ENCODE measurements around the gene FGD6. TPM values are rescaled to one million over a fixed set of nuclear protein-coding genes. Genes with fewer than 3 reads are reported as not detected.
A peak's percentile ranks its signal among the peaks of the same experiment; 100 is the strongest.
"Not testable (repeated sequence)": the region's sequence is repeated elsewhere in the genome, so short reads cannot be mapped to it uniquely, and the experiment has no call there.

FGD6 gene
- total RNA-seq, 6 donors from 2014 or later, result 14.7 to 36.1 (median 20.2) TPM

DNA sequence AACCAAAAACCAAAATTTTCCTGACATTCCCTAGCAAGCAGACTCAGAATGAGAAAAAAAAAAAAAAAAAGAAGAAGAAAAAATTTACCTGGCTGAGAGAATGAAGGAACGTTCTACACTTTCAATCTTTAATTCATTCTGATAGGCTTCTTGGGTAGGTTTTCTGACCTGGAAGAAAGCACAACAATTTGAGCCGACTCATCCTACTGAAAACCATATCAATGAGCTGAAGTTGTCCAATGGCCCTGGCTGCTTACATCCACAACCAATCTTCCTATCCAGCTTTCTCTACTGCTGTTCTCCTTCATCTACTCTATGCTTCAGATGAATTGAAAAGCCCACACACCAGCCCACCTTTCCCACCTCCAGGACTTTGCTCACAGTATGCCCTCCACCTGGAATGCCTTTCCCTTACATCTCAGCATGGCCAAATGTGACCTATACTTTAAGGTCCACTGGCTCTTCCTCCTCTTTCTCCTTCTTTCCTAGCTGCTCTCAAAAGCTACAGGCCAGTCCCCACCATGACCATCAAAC, 112.3 kb downstream of the FGD6 start:
- Histone ChIP-seq H3K27ac (no peak overlapping the region), H3K4me1 (no peaks in the 10 kb centered on the region), H3K36me3 (peaks cover 2 to 68% (median 18%) of the 10 kb centered on the region in 4 donors), H3K9me3 (no peaks in the 10 kb centered on the region), H3K4me3 (no peak overlapping the region), H3K27me3 (no peaks in the 10 kb centered on the region)
- 94 to 96% methylated on average over 2 of the region's 2 CpGs for WGBS, 2 donors
- TF ChIP-seq, protein P1, sequence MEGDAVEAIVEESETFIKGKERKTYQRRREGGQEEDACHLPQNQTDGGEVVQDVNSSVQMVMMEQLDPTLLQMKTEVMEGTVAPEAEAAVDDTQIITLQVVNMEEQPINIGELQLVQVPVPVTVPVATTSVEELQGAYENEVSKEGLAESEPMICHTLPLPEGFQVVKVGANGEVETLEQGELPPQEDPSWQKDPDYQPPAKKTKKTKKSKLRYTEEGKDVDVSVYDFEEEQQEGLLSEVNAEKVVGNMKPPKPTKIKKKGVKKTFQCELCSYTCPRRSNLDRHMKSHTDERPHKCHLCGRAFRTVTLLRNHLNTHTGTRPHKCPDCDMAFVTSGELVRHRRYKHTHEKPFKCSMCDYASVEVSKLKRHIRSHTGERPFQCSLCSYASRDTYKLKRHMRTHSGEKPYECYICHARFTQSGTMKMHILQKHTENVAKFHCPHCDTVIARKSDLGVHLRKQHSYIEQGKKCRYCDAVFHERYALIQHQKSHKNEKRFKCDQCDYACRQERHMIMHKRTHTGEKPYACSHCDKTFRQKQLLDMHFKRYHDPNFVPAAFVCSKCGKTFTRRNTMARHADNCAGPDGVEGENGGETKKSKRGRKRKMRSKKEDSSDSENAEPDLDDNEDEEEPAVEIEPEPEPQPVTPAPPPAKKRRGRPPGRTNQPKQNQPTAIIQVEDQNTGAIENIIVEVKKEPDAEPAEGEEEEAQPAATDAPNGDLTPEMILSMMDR (IDR thresholded peaks at IDR 0.05), result no peak
- TF ChIP-seq POLR2A (IDR thresholded peaks at IDR 0.05) (no peak), POLR2AphosphoS5 (IDR thresholded peaks at IDR 0.05) (no peak)
- no peak for ATAC-seq (ENCODE audit: low FRiP score in 2 of 2)
- no peak for DNase-seq

DNA sequence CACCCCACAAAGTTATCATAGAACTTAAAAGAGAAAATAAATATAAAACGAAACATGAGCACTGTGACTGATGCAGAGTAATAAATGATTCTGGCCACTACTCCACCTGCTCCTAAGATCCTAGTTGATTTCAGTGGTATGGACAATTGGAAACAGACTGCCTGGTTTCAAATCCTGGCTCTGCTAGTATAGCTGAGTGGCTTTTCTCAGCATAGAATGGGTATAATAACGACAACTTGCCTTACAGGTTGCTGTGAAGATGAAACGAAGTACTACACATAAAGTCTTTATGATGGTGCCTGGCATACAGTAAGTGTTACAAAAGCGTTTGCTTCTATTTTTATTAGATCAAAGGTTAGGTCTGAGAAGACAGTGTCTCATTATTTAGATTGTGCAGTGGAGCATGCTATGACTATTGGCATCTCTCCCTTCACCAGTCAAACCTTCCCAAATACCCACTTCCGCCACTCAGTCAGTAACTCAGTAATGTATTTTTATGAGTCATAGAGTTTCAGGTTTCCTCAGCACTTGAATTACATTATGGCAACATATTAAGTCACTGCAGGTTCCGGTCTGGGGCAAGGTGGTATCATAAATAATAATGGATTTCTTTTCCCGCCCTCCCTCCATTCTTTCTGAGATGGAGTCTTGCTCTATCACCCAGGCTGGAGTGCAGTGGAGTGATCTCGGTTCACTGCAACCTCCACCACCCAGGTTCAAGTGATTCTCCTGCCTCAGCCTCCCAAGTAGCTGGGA, 114.2 kb downstream of the FGD6 start:
- no peaks in the 10 kb centered on the region for H3K27me3 ChIP-seq
- H3K9me3 ChIP-seq, result no peaks in the 10 kb centered on the region
- DNase-seq (no peak), ATAC-seq (ENCODE audit: low FRiP score in 2 of 2) (peak; percentile 8 to 50)
- H3K36me3 ChIP-seq, result peaks cover 2 to 62% (median 14%) of the 10 kb centered on the region in 4 donors
- H3K4me1 ChIP-seq, result peaks cover 0 to 9% (median 4%) of the 10 kb centered on the region in 4 donors
- H3K4me3 ChIP-seq, result no peak overlapping the region
- TF ChIP-seq, protein P1 (IDR thresholded peaks at IDR 0.05), result no peak
- TF ChIP-seq EP300 (IDR thresholded peaks at IDR 0.05), result no peak
- no peak for TF ChIP-seq POLR2AphosphoS5 (IDR thresholded peaks at IDR 0.05)
- TF ChIP-seq POLR2A (IDR thresholded peaks at IDR 0.05), result no peak
- WGBS, 2 donors, result 74 to 76% methylated on average over 8 of the region's 8 CpGs
- H3K27ac ChIP-seq, result no peak overlapping the region

DNA sequence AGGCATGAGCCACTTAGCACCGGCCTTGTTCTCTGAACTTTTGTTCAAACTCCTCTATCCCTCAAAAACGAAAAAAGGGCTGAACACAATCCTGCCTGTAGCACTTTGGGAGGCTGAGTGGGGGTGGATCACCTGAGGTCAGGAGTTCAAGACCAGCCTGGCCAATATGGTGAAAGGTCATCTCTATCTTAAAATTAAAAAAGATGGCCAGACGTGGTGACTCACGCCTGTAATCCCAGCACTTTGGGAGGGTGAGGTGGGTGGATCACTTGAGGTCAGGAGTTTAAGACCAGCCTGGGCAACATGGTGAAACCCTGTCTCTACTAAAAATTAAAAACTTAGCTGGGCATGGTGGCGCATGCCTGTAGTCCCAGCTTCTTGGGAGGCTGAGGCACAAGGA, 115.3 kb downstream of the FGD6 start:
- not testable (repeated sequence) for H3K9me3 ChIP-seq; H3K27me3 ChIP-seq; DNase-seq; ATAC-seq (ENCODE audit: low FRiP score in 2 of 2); H3K27ac ChIP-seq; H3K4me3 ChIP-seq
- Histone ChIP-seq H3K36me3 (peaks cover 2 to 57% (median 11%) of the 10 kb centered on the region in 4 donors), H3K4me1 (peaks cover 7 to 17% (median 12%) of the 10 kb centered on the region in 4 donors)
- WGBS, 2 donors, result 90 to 97% methylated on average over 5 of the region's 5 CpGs

DNA sequence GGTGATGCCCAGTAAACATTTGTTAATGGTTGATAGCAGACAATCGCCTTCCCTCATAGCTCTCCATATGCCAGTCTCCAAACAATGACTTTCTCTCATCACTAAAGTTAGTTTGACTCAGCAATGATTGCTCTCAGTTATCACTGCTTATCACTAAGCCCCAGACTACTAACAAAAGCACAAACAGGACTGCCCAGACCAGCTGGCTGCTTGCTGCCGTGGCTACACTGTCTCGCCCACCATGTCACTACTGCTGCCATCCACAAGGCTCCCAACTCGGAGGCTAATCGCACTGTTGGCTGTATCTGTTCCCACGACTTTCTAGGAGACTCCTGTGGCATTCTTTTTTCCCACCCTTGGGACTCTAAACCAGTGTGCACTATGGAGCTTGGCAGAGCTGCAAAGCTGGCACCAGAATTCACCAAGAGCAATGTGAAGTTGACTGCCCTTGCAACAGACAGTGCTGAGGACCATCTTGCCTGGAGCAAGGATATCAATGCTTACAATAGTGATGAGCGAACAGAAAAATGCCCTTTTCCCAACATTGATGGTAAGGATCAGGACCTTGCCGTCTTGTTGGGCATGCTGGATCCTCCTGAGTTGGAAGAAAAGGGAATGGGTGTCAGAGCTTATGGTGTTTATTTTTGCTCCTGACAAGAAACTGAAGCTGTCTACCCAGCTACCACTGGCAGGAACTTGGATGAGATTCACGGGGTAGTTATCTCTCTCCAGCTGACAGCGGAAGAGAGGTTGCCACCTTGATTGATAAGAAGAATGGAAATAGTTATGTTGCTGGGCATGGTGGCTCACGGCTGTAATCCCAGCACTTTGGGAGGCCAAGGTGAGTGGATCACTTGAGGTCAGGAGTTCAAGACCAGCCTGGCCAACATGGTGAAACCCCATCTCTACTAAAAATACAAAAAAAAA, 116.7 kb downstream of the FGD6 start:
- no peak for DNase-seq
- Histone ChIP-seq H3K4me3 (no peak overlapping the region), H3K27ac (no peak overlapping the region), H3K27me3 (no peaks in the 10 kb centered on the region), H3K9me3 (no peaks in the 10 kb centered on the region), H3K4me1 (peaks cover 7 to 21% (median 13%) of the 10 kb centered on the region in 4 donors), H3K36me3 (peaks cover 2 to 46% (median 9%) of the 10 kb centered on the region in 4 donors)
- TF ChIP-seq EP300 (IDR thresholded peaks at IDR 0.05) (no peak), POLR2AphosphoS5 (IDR thresholded peaks at IDR 0.05) (no peak), POLR2A (IDR thresholded peaks at IDR 0.05) (no peak)
- TF ChIP-seq, protein P1 (IDR thresholded peaks at IDR 0.05), result no peak
- ATAC-seq (ENCODE audit: low FRiP score in 2 of 2), result no peak
- 89 to 90% methylated on average over 11 of the region's 11 CpGs for WGBS, 2 donors

DNA sequence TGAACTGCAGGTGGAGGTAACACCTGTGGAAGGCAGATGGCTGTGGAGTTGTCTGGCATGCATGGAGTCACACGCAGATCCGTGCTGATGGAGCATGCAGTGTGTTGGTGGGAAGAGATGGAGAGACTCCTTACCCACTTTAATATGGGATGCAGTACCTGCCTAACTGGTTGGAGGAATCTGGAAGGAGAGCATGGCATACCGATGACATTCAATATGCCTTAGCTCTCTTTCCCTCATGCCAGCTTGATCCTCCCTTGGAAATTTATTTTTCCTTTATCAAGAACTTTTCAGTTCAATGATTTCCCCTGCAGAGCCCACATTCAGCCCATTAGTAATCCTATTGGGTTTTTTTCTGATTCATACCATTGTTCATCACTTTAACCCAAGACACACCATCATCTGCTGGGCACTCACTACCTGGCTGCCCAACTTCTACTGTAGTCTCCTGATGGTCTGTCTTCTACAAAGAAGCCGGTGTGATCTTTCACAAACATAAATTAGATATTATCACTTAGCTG, 117.9 kb downstream of the FGD6 start:
- 96% methylated on average over 4 of the region's 4 CpGs for WGBS, 2 donors
- no peaks in the 10 kb centered on the region for H3K9me3 ChIP-seq
- peaks cover 0 to 41% (median 7%) of the 10 kb centered on the region in 4 donors for H3K36me3 ChIP-seq
- peaks cover 7 to 21% (median 13%) of the 10 kb centered on the region in 4 donors for H3K4me1 ChIP-seq
- ATAC-seq (ENCODE audit: low FRiP score in 2 of 2) (no peak), DNase-seq (no peak)
- no peak overlapping the region for H3K27ac ChIP-seq
- TF ChIP-seq POLR2A (IDR thresholded peaks at IDR 0.05), result no peak
- no peak for TF ChIP-seq POLR2AphosphoS5 (IDR thresholded peaks at IDR 0.05)
- TF ChIP-seq, protein P1 (IDR thresholded peaks at IDR 0.05), result no peak
- no peak for TF ChIP-seq EP300 (IDR thresholded peaks at IDR 0.05)
- H3K27me3 ChIP-seq, result no peaks in the 10 kb centered on the region
- no peak overlapping the region for H3K4me3 ChIP-seq

Measured in upper lobe of left lung (tissue), 6 donors.